Stimulated activated CD8-positive, alpha-beta memory T cell treated with anti-CD3 and anti-CD28 coated beads, Interleukin-2, amount 100 ng/mL, for 1 hour (primary cell): ENCODE results near the gene TCF12.

Source experiments
- DNase-seq, 2 donors: peaks; one replicate each; pipeline ENCODE4 v3.0.0-alpha.2; 2020; ENCODE audit warnings: low read depth in 2 of 2

TCF12 gene

DNA sequence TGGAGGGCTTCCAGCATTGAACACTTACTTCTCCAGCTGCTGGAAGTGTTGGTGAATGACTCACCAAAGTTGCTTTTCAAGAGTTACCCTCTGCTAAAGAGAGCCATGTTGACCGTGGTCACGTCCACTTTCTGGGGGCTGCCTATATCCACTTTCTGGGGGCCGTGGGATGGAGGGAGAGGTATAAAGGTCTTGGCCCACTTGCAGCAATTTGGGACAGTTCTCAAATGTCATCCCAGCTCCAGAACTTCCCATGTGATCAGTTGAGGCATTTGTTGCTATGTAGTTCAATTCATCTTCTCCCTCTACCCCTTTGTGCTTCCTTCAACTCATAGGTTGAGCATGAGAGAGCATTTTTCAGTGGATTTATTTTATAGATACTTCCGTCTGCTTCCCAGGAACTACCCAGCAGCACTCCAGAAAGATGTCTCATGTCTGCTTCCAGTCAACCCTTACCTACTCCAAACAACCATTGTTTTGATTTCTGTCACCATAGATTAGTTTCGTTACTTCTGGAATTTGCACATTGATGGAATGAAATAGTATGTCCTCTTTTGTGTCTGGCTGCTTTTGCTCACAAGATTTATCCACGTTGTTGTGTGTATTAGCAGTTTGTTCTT is 130.6 kb downstream of the TCF12 start:
- no peak for DNase-seq

DNA sequence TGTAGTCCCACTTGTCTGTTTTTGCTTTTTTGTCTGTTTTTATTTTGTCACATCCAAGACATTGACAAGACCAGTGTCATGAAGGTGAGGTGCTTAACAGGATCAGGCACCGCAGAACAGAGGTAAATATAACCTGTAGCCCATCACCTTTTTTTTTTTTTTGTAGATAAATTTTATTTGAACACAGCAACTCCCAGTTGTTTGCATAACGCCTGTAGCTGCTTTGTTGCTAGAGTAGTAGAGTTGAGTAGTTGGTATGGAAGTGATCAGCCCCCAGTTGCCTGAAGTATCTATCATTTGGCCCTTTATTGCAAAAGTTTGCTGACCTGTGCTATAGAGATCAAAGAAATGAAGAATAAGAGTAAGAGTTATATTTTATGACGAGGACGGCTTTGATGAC is 135.0 kb downstream of the TCF12 start:
- no peak for DNase-seq

DNA sequence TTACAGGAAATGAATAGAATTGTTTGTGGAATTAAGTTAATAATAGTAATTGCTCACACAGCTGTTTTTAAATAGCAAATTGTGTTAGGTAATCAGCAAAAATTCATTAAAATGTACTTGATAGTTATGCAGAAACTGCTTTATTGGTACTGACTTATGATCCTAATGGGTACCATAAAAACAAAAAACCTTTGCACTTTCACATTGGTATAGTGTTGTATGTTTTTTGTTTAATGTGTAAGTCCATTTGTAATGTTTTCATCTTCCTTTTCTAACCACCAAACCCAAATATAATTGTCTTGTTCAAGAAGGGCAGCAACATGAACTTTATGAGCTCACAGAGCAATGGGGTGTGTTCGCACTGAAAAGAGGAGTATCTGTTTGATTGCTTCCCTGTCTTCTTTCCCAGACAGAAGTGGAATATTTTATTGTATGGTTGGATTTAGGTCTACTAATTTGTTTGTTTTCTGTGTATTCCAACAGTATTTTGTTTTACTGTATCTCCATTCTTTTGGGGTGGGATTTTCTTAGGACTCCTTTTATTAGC is 135.8 kb downstream of the TCF12 start:
- no peak for DNase-seq

DNA sequence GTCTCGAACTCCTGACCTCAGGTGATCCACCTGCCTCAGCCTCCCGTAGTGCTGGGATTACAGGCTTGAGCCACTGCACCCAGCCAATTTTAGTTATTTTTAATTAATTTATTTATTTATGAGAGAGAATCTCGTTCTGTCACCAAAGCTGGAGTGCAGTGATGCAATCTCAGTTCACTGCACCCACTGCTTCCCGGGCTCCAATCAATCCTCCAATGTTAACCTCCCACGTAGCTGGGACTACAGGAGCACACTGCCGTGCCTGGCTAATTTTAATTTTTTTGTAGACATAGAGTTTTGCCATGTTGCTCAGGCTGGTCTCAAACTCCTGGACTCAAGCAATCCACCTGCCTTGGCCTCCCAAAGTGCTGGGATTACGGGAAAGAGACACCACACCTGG is 137.9 kb downstream of the TCF12 start:
- DNase-seq, result no peak

DNA sequence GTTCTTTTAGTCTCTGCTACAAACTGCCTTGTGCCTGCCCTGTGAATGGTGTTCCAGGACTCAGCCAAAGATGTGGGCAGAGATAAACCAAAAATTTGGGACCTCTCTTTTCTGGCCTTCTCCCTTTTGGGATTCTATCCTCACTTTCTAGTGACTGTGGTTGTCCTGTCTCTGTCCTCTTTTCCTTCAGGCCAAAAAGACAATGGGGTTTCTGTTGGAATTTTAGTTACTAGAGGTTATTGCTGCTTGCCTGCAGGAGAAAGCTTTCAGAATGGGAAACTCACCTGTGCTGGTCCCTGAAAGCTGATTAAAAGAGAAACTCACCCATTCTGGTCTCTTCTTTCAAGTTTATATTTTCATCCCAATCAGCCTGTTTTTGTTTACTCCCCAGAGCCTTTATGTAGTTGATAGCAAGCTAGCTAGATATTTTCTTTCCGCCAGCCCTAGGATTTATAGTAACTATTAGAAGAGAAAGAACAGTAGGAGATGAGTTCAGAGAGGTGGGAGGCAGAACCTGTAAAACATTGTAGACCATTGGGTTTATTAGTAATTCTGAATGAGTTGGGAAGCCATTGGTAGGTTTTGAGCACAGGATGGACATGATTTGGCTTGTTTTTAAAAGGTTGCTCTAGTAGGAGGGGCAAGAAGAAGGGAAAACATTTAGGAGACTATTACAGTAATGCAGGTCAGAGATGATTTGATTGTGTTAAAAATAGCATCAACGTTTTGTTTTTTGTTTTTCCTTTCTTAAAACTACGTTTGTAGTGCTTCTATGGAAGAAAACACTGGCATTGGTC is 138.9 kb downstream of the TCF12 start:
- no peak for DNase-seq

DNA sequence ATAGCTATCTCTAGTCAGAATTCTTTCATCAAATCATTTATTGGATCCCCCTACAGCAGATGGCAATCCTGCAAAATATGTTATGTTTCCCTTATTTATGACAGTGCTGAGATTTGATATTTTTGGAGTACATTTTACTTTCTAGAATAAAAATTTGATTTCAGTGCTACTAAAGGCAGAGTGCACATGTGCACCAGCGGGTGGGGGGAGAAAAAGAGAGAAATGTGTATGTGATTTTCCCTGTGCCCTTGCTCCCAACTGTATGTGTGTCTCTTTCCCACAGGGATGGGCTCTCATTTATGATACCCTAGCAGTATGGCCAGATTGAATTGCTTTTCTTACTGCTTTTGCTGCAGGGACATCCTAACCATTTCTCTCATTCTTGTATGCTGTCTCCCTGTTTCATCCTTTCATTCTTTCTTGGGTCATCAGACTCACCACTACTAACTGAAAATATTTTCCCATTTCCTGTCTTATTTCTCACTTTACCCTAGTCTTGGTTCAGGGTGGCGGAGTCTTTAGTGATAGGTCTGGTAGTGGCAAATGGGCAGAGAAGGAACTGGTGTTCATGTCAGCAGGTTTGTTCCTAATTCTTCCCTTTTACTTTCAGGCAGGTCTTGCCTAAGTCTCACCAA is 140.7 kb downstream of the TCF12 start:
- no peak for DNase-seq

DNA sequence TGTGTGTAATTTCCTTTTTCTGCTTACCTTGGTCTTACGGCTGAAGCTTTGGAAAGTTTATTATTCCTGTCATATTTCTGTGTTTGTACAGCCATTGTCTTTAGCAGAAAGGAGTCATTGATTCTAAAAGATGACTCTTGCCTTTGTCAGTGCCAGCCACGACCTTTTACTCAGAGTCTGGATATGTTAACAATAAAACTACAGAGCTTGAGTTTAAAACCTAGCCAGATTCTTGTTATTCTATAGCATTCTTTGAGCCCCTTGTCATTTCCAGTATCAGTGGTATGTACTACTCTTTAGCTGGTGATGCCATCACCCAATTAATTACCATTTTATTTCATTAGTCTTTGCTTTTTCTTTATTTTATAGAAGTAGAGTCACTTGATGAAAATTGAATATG is 142.4 kb downstream of the TCF12 start:
- DNase-seq, result no peak

DNA sequence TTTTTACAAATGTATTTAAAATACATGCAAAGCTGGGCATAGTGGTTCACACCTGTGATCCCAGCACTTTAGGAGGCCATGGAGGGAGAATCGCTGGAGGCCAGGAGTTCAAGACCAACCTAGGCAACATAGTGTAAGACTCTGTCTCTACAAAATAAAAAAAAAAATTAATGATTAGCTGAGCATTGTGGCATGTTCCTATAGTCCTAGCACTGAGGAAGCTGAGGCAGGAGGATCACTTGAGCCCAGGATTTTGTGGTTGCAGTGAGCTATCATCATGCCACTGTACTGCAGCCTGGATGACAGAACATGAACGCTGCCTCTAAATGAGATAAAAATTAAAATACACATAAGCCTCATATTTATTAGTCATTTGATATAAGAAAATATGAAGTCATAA is 142.8 kb downstream of the TCF12 start:
- no peak for DNase-seq

DNA sequence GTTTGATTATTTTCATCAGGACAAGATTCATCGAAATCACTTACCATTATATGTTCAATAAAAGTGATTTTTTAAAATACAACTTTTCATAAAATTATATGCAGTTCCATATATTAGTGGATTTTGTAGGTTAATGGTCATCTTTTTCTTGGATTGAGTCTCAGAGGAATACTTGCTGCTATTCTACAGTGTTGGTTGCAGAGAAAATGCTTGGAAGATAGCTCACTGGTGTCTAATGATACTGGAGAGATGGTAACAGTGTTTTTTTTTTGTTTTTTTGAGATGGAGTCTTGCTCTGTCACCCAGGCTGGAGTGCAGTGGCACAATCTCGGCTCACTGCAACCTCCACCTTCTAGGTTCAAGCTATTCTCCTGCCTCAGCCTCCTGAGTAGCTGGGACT is 143.3 kb downstream of the TCF12 start:
- no peak for DNase-seq

DNA sequence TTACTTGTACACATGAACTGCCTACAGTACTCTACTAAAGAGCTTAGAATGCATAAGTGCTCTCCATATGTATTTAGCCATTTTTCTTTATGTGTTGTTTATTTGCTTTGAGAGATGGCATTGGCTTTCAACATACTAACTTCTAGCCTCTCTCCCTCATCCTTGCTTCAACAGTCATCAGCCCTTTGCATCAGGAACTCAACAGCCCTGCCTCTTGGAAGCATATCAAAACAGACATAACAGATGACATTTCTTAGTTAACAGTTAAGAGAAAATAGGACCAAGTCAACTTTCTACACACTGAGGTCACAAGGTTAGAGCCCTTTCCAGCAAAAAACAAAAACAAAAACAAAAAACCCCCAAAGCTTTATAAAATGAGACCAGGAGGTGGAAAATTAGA is 145.6 kb downstream of the TCF12 start:
- no peak for DNase-seq

DNA sequence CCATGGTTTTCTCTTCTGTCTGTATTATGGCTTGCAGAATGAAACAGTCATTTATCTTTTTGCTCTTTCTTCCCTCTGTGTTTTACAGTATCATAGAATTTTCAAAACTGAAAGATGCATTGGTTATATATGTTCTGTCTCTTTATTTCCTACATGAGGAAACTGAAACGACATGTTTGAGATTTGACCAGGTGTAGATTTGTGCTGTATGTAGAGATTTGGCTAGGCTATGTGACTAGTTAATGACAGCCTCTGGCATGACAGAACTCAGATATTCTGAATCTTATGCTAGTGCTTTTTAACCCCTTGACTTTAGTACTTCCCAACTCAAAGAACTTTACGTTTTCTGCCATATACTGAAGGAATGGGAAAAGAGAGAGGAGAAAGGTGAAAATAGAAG is 151.0 kb downstream of the TCF12 start:
- DNase-seq, result no peak

DNA sequence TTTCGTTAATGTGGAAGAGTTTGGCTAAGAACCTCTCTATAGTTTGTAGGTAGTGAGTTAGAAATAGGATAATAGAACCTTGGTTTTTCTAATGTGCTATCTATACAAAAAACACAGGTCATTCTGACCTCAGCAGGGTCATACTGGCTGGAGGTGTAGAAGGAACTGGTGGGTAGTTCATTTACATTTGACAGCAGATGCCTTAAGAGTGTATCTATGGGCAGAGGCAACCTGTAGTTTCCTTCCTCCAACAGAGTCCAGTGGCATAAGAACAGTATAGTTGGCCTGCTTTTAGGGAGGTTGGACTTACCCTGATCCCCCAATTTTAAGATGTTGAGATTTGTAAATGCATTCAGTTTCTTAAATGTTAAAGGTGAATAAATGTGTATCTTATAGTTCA is 152.2 kb downstream of the TCF12 start:
- no peak for DNase-seq

DNA sequence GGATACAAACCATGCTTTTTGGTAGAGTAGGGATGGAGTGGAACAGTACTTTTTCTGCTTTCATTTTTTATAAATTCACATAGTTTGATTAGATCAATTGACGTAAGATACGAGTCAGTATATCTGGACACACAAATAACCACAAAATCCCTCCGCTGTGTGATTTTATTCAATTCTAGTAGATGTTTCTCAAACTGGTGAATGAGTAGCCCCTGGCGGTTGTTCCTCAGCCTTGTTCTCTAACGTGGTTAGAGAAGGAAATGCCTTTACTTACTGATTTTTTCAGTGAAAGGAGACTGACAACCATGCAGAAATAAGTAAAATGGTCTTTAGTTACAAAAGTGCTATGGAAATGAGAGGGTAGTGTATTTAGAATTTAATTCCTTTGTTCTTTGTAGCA is 161.0 kb downstream of the TCF12 start:
- no peak for DNase-seq

DNA sequence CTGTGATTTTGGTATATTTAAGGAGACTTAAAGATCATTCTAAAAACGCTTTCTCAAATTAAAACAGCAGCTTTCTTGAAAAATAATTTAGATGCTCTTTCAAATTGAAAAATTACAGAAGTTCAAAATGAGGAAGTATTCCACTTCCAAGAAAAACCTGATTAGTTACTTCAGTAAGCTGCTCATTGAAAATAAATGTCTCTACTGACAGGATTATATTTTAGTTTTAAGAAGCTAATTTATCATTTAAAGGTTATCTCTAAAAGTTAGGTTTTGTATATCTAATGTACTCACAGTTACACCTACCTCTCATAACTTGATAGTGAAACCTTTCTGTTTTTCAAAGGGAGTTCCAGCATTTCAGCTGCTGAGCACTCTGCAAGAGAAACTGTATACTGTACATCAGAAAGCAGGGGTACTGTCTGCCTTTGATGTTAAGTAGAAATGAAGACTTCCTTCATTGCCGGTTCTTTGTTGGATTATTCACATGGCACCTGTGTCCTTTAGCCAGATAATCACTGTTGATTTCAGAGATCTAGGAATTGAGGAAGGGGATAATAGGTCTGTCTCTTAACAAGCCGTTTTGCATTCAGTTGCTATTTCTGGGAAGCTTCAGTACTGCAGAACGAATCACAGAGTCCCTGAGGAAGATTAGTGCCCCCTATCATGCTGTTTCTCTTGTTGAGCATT is 161.6 kb downstream of the TCF12 start:
- no peak for DNase-seq

DNA sequence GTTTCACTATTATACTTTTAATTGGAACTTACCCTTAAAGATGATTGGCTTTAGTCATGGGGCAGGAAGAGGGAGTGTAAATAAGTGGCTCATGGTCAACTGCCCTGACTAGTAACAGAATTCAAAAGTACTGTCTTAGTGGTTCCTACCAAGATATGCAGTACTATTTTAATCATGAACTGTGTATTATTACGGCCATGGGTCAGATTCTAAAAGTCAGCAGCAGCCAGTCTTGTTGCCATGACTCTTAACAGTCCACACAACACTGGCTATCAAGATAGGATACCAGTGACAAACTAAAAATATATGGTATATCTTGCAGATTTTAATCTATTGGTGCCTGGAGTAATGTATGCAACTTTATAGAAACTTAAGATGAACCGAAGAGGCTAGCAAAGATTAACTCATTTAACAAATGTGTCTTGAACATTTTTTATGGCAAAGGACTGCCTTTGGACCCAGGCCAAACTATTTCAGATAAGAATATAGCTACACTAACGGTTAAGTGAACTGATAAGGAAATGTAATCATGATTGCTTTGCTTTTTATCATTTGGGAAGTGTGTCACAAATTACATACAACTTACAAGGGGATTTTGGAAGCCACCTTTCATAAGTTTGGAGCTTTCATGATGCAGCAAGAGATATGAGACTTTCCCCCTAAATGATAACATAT is 163.7 kb downstream of the TCF12 start:
- DNase-seq, result no peak

DNA sequence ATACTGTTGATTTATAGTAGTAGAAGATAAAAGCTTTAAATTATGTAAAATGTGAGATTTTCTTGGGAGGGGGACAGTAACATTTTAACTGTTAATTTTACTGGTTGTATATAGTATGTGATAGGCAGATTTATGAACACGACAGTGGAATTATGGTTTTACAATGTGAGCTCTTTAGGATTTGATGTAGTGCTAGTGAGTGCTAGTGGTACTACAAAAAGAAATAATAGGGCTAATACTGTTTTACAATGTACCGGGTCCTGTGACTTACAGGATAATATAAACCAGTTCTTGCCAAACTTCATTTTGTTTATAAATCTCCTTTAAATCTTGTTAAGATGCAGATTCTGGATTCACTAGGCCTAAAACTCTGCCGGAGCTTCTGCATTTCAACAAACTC is 165.7 kb downstream of the TCF12 start:
- DNase-seq, result no peak

DNA sequence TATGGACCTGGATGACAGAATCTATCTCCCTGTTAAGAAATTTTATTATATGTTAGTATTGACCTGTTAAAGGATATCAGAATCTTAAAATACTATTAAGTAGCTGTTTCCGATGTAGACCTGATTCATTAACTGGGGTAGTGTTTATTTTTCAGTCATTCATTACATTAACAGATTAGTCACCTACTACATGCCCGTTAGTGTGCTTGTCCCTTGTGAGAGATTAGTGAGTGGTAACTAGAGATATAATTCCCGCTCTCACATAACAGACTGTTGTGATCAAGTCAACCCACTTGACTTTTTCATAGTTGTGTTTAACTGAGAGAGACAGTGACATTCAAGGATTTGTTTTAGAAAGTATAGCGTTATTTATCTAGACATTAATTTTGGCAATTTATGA is 166.8 kb downstream of the TCF12 start:
- DNase-seq, result no peak

DNA sequence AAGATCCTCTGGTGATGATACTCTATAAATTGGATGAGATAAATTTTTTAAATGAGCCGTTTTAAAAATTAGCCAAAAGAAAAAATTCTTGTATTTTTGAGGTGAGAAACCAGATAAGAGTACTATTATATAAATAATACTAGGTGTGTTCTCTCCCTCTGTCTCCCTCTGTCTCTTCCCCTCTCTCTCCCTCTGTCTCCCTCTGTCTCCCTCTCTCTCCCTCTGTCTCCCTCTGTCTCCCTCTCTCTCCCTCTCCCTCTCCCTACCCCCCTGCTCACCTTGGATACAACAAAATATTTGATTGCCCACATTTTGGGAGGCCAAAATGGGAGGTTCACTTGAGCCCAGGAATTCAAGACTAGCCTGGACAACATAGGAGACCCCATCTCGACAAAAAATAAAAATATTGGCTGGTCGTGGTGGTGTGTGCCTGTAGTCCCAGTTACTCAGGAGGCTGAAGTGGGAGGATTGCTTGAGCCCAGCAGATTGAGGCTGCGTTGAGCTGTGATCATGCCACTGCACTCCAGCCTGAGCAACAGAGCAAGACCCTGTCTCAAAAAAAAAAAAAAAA is 168.5 kb downstream of the TCF12 start:
- no peak for DNase-seq

DNA sequence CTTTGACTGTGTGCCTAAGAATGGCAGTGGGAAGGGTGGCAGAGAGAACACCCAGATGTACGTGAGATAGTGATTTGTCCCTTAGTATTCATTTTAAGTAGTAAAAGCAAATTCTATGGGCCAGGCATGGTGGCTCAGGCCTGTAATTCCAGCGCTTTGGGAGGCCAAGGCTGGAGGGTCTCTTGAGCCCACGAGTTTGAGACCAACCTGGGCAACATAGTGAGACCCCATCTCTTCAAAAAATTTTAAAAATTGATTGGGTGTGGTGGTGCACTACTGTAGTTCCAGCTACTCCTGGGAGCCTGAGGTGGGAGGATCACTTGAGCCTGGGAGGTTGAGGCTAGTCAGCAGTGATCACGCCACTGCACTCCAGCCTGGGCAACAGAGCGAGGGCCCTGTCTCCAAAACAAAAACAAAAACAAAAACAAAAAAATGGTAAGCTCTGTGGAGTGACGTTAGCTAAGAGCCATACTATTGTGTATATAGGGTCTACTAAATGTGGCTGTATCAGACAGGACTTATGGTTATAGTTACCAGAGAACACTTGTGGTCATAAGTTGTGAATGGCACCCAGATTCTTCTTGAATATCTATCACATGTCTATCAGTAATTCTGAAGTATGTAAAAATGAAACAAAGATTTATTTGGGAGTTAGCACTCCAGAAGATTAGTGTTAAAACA is 171.5 kb downstream of the TCF12 start:
- no peak for DNase-seq

DNA sequence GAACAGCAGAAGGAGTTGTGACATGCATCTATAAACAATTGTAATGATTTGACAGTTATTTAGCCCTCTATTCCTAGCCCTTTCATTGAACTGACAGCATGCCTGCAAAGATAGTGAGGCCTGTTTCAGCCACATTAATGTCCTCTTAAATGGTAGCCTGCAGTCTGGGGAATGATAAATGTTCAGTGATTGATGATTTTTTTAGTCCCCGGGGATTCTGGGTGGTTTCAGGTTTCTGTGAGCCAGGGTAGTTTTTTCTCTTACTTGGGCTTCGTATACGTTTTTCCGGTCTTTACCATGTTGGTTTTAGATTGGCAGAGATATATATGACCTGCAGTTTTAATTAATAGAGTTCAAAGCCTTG is 172.0 kb downstream of the TCF12 start:
- no peak for DNase-seq

DNA sequence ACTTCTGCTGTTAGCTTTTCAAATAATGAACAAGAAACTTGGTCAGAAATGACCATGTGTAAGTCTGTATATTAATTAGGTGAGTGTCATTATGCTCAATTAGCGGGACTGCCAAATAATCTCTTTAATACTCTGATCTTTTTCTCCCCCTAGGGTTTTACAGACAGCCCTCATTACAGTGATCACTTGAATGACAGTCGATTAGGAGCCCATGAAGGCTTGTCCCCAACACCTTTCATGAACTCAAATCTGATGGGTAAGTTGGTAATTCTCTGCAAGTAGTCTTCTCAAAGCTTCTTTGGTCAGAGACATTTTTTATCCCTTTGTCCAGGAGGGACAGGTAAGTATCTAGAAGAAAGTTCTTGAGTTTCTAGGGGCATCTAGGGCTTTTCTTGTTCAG is 173.2 kb downstream of the TCF12 start:
- no peak for DNase-seq
